ENCODE data around the gene ATP2A3. TPM values are rescaled to one million over a fixed set of nuclear protein-coding genes. Genes with fewer than 3 reads are reported as not detected.
A peak's percentile ranks its signal among the peaks of the same experiment; 100 is the strongest.

ATP2A3 gene
- total and polyA plus RNA-seq, 2 donors (not counting 3 experiments of a cell fraction or from before 2014, with no cell fraction given): 0.37 to 0.55 TPM

DNA sequence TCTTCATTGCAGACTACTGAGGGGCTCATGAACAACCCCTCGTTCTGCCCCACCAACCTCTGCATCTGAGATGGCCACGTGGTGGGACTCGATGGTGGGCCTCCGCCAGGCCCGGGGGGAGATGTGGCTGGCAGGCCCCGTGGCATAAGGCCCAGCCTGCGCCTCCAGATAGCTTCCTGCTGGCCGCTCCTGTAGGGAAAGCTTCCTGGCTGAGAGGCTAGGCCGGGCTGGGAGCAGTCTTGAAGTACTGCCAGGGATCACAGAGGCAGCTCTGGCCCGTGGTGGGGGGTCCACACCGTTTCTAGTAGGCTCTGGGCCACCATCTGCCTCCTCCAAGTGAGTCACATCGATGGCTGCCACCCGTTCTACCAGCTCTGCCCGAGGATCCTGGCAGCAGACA is 79.0 kb downstream of the ATP2A3 start:
- dilution Hi-C loops (cut with MboI; ENCODE audit: extremely low pct_ligation_motif_present, low sequenced_read_pairs) (no loop called here), intact Hi-C loops (cut with micrococcal nuclease) (no loop called here)
- Histone ChIP-seq H3K4me3 (replicated peaks in 1 of 3; ENCODE audit: insufficient read depth in 1 of 3, low read depth in 1 of 3, low read length in 3 of 3) (no peak overlapping the region), H2AFZ (ENCODE audit: low read depth, low read length) (no peak overlapping the region), H3K79me2 (ENCODE audit: control insufficient read depth, insufficient read depth, low read length) (peaks cover 16% of the 10 kb centered on the region), H3K9ac (replicated peaks; ENCODE audit: extremely low read depth, insufficient read depth, low read length) (no peak overlapping the region), H4K20me1 (replicated peaks; ENCODE audit: control insufficient read depth, extremely low read depth, insufficient read depth, low read length) (no peaks in the 10 kb centered on the region), H3K4me2 (ENCODE audit: insufficient read depth, low read length) (no peak overlapping the region), H3K9me1 (replicated peaks; ENCODE audit: control insufficient read depth, extremely low read depth, insufficient read depth, low read length) (no peaks in the 10 kb centered on the region), H3K36me3 (ENCODE audit: control insufficient read depth in 2 of 2, extremely low read depth in 1 of 2, insufficient read depth in 2 of 2, low read length in 2 of 2) (no peaks in the 10 kb centered on the region), H3K4me1 (ENCODE audit: control insufficient read depth, extremely low read depth, insufficient read depth, low read length) (peaks cover 45% of the 10 kb centered on the region), H3K27me3 (ENCODE audit: control insufficient read depth in 2 of 2, insufficient read depth in 2 of 2, low read length in 2 of 2) (no peaks in the 10 kb centered on the region), H3K9me3 (replicated peaks; ENCODE audit: control insufficient read depth, insufficient read depth, low read length) (no peaks in the 10 kb centered on the region), H3K27ac (ENCODE audit: insufficient read depth, low read depth, low read length) (peak overlapping the region; percentile 2)
- FAIRE-seq: no peak
- BruUV-seq (replicated peaks): no TSS peak
- DNase-seq (ENCODE audit: low read depth, low spot score): peak; percentile 38
- ChIA-PET CTCF (interaction anchor here (0.6 to 1.8 kb wide), 5 partner anchors 14 to 42 kb away, joined by 3 to 7 read pairs (median 4); partner anchors contain the start of gene NCBP3), POLR2A (no interaction called here)
- TF ChIP-seq EZH2 (IDR thresholded peaks at IDR 0.05; ENCODE audit: borderline replicate concordance, low read depth, low read length, severe bottlenecking) (no peak), GATA2 (IDR thresholded peaks at IDR 0.05; ENCODE audit: insufficient read depth, insufficient read length, low read depth, low read length) (no peak), POLR2AphosphoS5 (IDR thresholded peaks at IDR 0.05; ENCODE audit: insufficient read depth, low read depth, low read length) (no peak)

DNA sequence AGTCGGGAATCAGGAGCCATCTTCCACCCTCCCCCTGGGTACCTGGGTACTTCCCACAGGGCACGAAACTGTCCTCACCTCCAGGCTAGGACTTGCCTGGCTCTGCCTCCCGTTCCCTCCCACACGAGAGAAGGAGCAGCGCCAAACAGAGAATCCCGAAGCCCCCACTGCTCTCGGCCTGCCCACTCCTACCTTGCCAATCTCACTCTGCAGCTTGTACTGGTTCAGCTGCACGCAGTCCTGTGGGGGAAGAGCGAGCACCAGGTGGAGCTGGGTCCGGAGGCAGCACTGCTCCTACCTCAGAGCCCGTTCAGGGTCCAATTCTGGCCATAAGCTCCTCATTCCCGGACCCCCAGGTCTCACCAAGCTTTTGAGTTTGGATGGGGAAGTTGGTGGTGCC is 80.0 kb downstream of the ATP2A3 start:
- no peak overlapping the region for H2AFZ ChIP-seq (ENCODE audit: low read depth, low read length)

More for the DNA sequence above, 80.0 kb downstream of the ATP2A3 start:
- H3K27me3 ChIP-seq (ENCODE audit: control insufficient read depth in 2 of 2, insufficient read depth in 2 of 2, low read length in 2 of 2): no peaks in the 10 kb centered on the region
- peaks cover 35% of the 10 kb centered on the region for H3K4me1 ChIP-seq (ENCODE audit: control insufficient read depth, extremely low read depth, insufficient read depth, low read length)
- H3K36me3 ChIP-seq (ENCODE audit: control insufficient read depth in 2 of 2, extremely low read depth in 1 of 2, insufficient read depth in 2 of 2, low read length in 2 of 2): no peaks in the 10 kb centered on the region
- no peaks in the 10 kb centered on the region for H3K9me3 ChIP-seq (replicated peaks; ENCODE audit: control insufficient read depth, insufficient read depth, low read length)
- no peak for DNase-seq (ENCODE audit: low read depth, low spot score)
- no peaks in the 10 kb centered on the region for H4K20me1 ChIP-seq (replicated peaks; ENCODE audit: control insufficient read depth, extremely low read depth, insufficient read depth, low read length)
- ChIA-PET POLR2A (no interaction called here), CTCF (interaction anchor here (1.6 kb wide), 1 partner anchor 30 kb away, joined by 7 read pairs; no protein-coding TSS in a partner anchor)
- H3K9me1 ChIP-seq (replicated peaks; ENCODE audit: control insufficient read depth, extremely low read depth, insufficient read depth, low read length): no peaks in the 10 kb centered on the region
- FAIRE-seq: no peak
- H3K27ac ChIP-seq (ENCODE audit: insufficient read depth, low read depth, low read length): no peak overlapping the region
- TF ChIP-seq, protein P1, sequence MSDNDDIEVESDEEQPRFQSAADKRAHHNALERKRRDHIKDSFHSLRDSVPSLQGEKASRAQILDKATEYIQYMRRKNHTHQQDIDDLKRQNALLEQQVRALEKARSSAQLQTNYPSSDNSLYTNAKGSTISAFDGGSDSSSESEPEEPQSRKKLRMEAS (IDR thresholded peaks at IDR 0.05; ENCODE audit: insufficient read depth, insufficient read length): no peak
- H3K9ac ChIP-seq (replicated peaks; ENCODE audit: extremely low read depth, insufficient read depth, low read length): no peak overlapping the region
- dilution Hi-C loops (cut with MboI; ENCODE audit: extremely low pct_ligation_motif_present, low sequenced_read_pairs): no loop called here
- BruUV-seq (replicated peaks): no TSS peak
- H3K4me3 ChIP-seq (replicated peaks in 1 of 3; ENCODE audit: insufficient read depth in 1 of 3, low read depth in 1 of 3, low read length in 3 of 3): no peak overlapping the region
- H3K79me2 ChIP-seq (ENCODE audit: control insufficient read depth, insufficient read depth, low read length): peaks cover 10% of the 10 kb centered on the region
- intact Hi-C loops (cut with micrococcal nuclease): no loop called here
- no peak overlapping the region for H3K4me2 ChIP-seq (ENCODE audit: insufficient read depth, low read length)
